Measurements from ENCODE around the gene STK11IP.

STK11IP gene

DNA sequence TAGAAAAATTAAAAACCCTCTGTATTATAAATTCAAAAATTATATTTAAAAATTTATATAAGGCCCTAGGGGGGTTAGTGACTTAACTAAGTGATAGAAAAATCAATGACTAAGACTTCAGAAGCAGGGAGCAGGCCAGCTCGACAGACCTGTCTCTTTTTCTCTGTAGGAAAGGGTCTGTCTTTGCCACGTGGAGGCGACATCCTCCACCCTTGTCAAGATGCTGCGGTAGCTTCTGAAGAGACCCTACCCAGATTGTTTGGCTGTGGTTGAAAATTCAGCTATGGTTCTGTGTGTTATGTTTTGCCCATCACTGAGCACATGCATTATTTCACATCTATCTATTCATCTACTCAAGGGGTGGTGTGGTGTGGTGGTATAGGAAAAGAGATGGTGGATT lies 21.6 kb downstream of the STK11IP start:
- no peak for DNase-seq (ENCODE audit: low spot score)

DNA sequence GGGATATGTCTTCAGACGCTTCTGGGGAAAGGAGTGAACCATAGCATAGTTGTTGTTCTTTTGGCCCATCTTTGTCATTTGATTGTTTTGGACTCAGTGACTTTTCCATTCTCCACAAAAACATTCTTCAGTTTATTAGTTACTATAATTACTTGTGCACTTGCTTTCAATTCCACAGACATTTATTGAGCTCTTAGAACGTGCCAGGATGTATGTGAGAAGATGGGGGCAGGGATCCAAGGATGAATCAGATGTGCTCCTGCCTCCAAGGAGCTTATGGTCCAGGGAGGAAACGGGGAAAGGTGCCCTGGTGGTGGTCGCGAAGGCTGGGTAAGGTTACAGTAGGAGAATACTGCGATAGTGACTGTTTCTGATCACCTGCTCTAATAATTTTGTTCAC lies 22.9 kb downstream of the STK11IP start:
- no peak for DNase-seq (ENCODE audit: low spot score)

- no peak for DNase-seq (ENCODE audit: low spot score)
These were observed 24.3 kb downstream of the STK11IP start for GRCh38 chr2:219621935-219622334.

DNA sequence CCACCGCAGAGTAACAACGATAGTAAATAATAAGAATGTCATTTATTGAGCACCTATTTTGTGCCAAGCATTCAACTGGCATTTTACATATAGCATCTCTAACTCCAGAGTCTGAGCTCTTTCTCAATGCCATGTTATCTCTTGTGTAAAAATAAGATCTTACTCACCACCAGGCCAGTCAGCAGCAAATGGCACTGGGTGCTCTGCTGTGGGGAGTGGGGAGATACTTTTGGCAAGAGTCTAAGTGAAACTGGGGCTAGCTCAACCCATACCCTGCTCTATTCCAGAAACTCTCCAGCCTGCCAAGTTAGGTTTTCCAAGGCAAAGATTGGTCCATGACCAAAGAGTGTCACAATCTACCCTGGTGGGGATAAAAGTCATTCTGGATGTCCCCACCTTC lies 24.8 kb downstream of the STK11IP start:
- no peak for DNase-seq (ENCODE audit: low spot score)

GRCh38 chr2:219624565-219624964 lies 26.9 kb downstream of the STK11IP start:
- DNase-seq (ENCODE audit: low spot score), result no peak

GRCh38 chr2:219625179-219625578 lies 27.5 kb downstream of the STK11IP start:
- DNase-seq (ENCODE audit: low spot score), result no peak

DNA sequence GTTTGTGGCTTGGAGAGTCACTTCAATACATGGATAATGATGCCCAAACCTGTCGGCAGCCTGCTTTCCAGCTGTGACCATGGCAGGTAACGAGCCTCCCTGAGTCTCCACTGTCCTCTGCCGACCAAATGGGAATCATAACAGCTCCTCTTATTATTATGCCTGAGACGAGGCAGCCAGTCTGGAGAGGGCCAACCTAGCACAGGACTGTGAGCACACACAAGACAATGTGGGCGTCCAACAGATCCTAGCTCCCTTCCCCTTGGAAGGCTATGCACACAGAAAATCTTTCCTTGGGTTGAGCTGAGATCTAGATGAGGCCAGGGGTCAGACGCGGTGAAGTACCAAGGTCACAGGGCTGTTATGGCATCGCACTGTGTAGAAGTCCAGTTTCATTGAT lies 28.9 kb downstream of the STK11IP start:
- no peak for DNase-seq (ENCODE audit: low spot score)

DNA sequence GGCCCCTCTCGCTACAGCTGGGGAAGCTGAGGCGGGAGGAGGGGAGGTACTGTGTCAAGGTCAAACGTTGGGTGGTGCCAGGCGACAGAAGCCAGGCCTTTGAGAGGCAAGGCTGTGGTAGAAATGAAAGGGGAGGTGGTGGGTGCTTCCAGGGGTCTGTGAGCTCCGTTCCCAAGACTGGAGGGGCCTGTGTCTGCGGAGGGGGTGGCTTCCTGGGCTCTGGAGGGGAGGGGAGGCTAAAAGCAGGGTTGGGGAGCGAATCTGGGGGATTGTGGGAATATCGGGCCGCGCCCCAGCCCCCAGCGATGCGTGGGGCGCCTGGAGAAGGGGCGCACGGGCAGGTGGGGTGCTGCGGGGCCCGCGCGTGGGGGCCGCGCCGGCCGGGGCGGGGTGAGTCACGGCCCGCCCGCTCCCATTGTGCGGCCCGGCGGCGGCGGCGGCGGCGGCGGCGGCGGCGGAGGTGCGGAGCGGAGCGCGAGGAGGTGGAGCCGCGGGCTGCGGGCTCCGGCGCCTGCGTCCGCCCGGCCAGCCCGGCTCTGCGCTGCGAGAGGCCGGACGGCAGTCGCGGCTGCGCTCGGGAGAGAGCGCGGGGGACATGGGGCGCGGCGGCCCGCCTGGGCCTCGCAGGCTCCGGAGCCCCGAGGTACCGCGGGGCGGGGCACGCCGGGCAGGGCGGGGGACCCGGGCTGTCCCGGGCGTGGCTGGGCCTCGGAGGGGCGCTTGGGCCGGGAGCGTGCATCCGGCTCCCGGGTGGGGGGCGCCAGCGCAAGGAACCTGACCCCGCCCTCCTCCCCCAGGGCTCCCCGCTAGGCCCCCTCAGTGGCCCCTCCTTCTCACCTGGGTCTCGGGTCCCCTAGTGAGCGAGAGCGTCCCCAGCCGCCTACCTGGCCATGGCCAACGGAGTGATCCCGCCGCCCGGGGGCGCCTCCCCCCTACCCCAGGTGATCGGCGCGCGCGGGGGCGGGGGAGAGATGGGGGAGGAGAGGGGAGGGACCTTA lies 29.7 kb downstream of the STK11IP start, which contains the start of gene SLC4A3:
Gene SLC4A3, plus strand, starts transcription at position 528 of the 998 bp plus-strand sequence. Its CDS starts 363 bp downstream, at position 891.
- DNase-seq (ENCODE audit: low spot score), result no peak

DNA sequence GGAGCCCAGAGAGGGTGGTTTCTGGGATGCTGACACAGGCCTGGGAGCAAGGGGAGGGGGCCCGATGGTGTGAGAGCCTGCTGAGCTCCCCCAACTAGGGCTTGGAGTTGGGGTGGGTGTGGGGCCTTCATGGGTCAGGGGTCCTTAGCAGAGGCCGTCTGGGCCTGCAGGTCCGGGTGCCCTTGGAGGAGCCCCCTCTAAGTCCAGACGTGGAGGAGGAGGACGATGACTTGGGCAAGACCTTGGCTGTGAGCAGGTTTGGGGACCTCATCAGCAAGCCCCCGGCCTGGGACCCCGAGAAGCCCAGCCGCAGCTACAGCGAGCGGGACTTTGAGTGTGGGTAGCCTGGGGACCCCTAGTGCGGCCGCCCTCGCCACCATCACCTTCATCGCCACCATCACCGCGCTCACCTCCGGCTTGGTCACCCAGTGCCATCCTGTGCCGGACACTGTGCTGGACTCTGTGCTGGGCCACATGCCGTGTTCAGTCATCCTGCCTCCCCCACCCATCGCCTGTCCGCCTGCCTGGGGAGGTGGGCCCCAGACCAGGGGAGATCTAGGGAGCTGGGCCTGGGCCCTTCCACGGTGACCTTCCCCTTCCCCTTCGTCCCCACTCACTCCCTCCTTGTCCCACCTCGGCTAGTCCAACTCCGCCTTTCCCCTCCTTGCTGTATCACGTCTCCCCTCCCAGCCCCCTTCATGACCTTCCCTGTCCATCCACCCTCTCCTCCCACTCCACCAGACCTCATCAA lies 30.8 kb downstream of the STK11IP start:
- DNase-seq (ENCODE audit: low spot score), result no peak

DNA sequence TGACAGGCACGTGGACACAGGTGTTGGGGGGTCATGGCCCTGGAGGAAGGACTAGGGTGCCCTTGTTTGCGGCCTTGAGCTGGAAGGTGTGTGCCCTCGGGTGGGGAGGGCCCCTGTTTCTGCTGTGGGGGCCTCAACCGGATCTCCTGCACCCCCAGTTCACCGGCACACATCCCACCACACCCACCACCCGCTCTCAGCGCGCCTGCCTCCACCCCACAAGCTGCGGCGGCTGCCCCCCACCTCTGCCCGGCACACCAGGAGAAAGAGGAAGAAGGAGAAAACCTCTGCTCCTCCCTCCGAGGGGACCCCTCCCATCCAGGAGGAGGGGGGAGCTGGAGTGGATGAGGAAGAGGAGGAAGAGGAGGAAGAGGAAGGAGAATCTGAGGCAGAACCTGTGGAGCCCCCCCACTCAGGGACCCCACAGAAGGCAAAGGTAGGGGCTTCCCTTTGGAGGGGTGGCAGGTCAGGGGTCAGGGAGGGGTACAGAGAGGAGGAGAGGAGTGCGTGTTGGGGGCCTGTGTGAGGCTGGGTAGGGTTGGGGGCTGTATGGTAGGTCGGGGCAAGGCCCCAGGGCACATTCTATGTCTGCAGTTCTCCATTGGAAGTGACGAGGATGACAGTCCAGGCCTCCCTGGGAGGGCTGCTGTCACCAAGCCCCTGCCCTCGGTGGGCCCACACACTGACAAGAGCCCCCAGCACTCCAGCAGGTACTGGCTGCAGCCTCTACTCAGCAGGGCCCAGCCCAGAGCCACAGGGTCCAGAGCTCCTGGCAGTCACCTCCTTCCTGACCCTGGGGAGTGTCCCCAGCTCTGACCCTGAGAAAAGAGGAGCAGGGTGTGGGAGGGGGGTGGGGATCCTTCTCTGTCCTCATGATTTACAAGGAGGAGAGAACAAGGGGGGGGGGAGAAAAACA lies 31.6 kb downstream of the STK11IP start:
- no peak for DNase-seq (ENCODE audit: low spot score)

DNA sequence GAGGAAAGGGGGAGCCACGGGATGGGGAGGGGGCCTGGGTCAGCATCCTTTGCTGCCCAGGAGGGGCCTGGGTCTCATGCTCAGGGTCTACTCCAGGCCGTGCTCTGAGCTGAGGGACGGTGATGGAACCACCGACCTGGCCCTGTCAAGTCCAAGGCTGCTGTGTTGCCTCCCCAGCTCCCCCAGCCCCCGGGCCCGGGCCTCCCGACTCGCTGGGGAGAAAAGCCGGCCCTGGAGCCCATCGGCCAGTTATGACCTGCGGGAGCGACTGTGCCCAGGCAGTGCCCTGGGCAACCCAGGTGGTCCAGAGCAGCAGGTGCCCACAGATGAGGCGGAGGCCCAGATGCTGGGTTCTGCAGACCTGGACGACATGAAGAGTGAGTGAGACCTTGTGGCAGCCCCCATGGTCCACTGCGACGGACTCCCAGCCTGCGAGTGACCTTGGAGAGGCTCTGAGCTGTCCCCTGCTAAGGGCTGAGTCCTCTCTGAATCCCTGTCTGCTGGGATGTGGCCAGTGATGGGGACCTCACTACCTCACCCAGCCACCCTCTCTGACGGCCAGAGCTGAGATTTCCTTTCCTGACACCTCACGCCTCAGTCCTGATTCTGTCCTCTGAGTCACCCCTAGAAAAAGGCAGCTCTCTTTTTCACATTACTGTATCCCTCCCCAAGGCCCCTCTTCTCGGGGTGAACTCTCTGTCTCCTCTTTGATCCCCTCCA lies 32.5 kb downstream of the STK11IP start:
- no peak for DNase-seq (ENCODE audit: low spot score)

DNA sequence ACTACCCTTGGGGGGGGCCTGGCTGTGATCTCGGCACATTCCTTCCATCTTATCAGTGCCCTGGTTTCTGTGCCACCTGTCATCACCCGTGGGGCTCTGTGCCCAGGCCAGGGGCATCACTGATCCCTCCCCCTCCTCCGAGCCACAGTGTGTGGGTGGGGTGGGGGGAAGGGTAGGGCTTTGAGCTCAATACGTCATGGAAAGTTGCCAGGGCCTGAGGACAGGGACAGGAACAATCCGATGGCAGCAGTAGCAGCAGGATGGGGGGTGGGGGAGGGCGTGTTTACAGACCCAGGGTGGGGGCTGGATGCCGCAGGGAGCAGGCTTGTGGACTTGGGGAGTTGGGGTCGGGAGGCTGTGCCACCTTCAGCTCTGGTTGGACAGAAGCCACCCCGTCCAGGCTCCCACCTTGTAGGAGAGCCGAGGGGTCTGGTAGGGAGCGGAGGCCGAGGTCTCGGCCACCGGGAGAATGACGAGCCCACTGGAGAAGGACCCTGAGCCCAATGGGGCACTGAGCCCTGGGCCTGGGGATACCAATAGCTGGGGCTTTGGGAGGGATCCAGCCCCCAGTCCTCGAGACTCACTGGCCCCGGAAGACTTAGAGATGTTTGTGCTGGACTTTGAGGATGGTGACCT lies 33.2 kb downstream of the STK11IP start:
- DNase-seq (ENCODE audit: low spot score), result no peak

GRCh38 chr2:219631406-219631891 lies 33.8 kb downstream of the STK11IP start:
- DNase-seq (ENCODE audit: low spot score), result no peak

- peak; percentile 59 for DNase-seq (ENCODE audit: low spot score)
These were observed 34.5 kb downstream of the STK11IP start for GRCh38 chr2:219631904-219632759.

- peak; percentile 55 for DNase-seq (ENCODE audit: low spot score)
These were observed 35.1 kb downstream of the STK11IP start for GRCh38 chr2:219632760-219633105.

GRCh38 chr2:219633276-219634065 lies 35.8 kb downstream of the STK11IP start:
- peak; percentile 55 for DNase-seq (ENCODE audit: low spot score)

DNA sequence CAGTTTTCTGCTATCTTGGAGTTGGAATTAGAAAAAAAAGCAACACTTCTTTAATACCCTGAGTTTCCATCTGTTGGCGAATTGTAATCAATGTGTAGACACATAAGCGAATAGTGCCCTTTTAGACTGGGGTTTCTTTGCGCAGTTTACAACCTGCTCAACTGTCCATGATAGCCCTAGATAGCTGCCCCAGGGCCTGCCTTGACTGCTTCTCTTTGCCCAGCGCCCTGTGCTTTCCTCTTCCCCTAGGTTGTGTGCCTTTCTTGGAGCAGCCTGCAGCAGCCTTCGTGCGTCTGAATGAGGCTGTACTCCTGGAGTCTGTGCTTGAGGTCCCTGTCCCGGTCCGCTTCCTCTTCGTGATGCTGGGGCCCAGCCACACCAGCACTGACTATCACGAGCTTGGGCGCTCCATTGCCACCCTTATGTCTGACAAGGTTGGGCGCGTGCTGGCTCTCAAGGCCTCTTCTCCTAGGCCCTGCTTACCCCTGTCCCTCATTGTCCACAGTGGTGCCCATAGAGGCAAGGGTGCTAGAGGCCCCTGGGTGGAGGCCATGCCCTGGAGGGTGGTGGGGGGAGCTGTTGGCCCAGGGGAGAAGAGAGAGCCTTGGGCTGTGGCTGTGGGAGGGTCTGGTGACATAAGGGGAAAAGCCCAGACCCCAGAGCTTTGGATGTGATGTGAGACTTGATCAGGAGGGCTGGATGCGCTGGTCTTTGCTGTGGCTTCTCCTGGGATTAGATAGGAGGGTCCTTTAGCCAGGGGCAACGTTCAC lies 36.7 kb downstream of the STK11IP start:
- peak; percentile 33 for DNase-seq (ENCODE audit: low spot score)
